ENCODE results near the gene PLEKHG4B.
"Not testable (repeated sequence)": the region's sequence is repeated elsewhere in the genome, so short reads cannot be mapped to it uniquely, and the experiment has no call there.

Gene PLEKHG4B

GRCh38 chr5:94113-94892 is 2.3 kb downstream of the PLEKHG4B start:
- DNase-seq (ENCODE audit: low read depth in 3 of 3, low spot score in 1 of 3) = no peak

GRCh38 chr5:95241-95980 is 3.4 kb downstream of the PLEKHG4B start:
- no peak for DNase-seq (ENCODE audit: low read depth in 3 of 3, low spot score in 1 of 3)

GRCh38 chr5:96976-97660 is 5.2 kb downstream of the PLEKHG4B start:
- DNase-seq (ENCODE audit: low read depth in 3 of 3, low spot score in 1 of 3) = no peak

- DNase-seq (ENCODE audit: low read depth in 3 of 3, low spot score in 1 of 3) = no peak
Measured at GRCh38 chr5:99815-100214, 7.8 kb downstream of the PLEKHG4B start.

GRCh38 chr5:102411-103043 is 10.6 kb downstream of the PLEKHG4B start:
- no peak for DNase-seq (ENCODE audit: low read depth in 3 of 3, low spot score in 1 of 3)

- not testable (repeated sequence) for DNase-seq (ENCODE audit: low read depth in 3 of 3, low spot score in 1 of 3)
Measured at GRCh38 chr5:104106-104505, 12.1 kb downstream of the PLEKHG4B start.

GRCh38 chr5:104778-105296 is 12.9 kb downstream of the PLEKHG4B start:
- DNase-seq (ENCODE audit: low read depth in 3 of 3, low spot score in 1 of 3) = no peak

GRCh38 chr5:105504-106070 is 13.6 kb downstream of the PLEKHG4B start:
- no peak for DNase-seq (ENCODE audit: low read depth in 3 of 3, low spot score in 1 of 3)

GRCh38 chr5:106587-106986 is 14.6 kb downstream of the PLEKHG4B start:
- no peak for DNase-seq (ENCODE audit: low read depth in 3 of 3, low spot score in 1 of 3)

- DNase-seq (ENCODE audit: low read depth in 3 of 3, low spot score in 1 of 3) = no peak
Measured at GRCh38 chr5:107526-107925, 15.6 kb downstream of the PLEKHG4B start.

GRCh38 chr5:109826-110225 is 17.9 kb downstream of the PLEKHG4B start:
- DNase-seq (ENCODE audit: low read depth in 3 of 3, low spot score in 1 of 3) = no peak

- no peak for DNase-seq (ENCODE audit: low read depth in 3 of 3, low spot score in 1 of 3)
Measured at GRCh38 chr5:110270-110888, 18.4 kb downstream of the PLEKHG4B start.

- DNase-seq (ENCODE audit: low read depth in 3 of 3, low spot score in 1 of 3) = no peak
Measured at GRCh38 chr5:111171-111570, 19.2 kb downstream of the PLEKHG4B start.

- DNase-seq (ENCODE audit: low read depth in 3 of 3, low spot score in 1 of 3) = no peak
Measured at GRCh38 chr5:119486-120097, 27.6 kb downstream of the PLEKHG4B start.

- no peak for DNase-seq (ENCODE audit: low read depth in 3 of 3, low spot score in 1 of 3)
Measured at GRCh38 chr5:121432-121831, 29.5 kb downstream of the PLEKHG4B start.

- no peak for DNase-seq (ENCODE audit: low read depth in 3 of 3, low spot score in 1 of 3)
Measured at GRCh38 chr5:125815-126214, 33.8 kb downstream of the PLEKHG4B start.

GRCh38 chr5:126806-127205 is 34.8 kb downstream of the PLEKHG4B start:
- no peak for DNase-seq (ENCODE audit: low read depth in 3 of 3, low spot score in 1 of 3)

GRCh38 chr5:127886-128285 is 35.9 kb downstream of the PLEKHG4B start:
- no peak for DNase-seq (ENCODE audit: low read depth in 3 of 3, low spot score in 1 of 3)

GRCh38 chr5:128446-128845 is 36.5 kb downstream of the PLEKHG4B start:
- DNase-seq (ENCODE audit: low read depth in 3 of 3, low spot score in 1 of 3) = no peak

- no peak for DNase-seq (ENCODE audit: low read depth in 3 of 3, low spot score in 1 of 3)
Measured at GRCh38 chr5:129148-129547, 37.2 kb downstream of the PLEKHG4B start.

Measured in stimulated activated CD4-positive, alpha-beta T cell treated with anti-CD3 and anti-CD28 coated beads, TNF-alpha, amount 100 ng/mL, for 1 hour (primary cell).